ENCODE measurements around the gene DYNC1LI2. TPM values are rescaled to one million over a fixed set of nuclear protein-coding genes. Genes with fewer than 3 reads are reported as not detected.

Gene DYNC1LI2
- total RNA-seq, 8 experiments from 2014 or later: 71.9 to 174 (median 114) TPM

Other genes with a start within 250 kb of the DYNC1LI2 start
- gene TK2, start 201.5 kb downstream of the DYNC1LI2 start, total RNA-seq: 10 to 100 TPM in 5 of 8 experiments, 1 to 10 TPM in 3; 7.1 to 38.4 (median 18.8) TPM
- gene CKLF, start 199.0 kb downstream of the DYNC1LI2 start, total RNA-seq: 10 to 100 TPM; 33.8 to 69.7 (median 54.0) TPM
- 1 to 10 TPM; 1.1 to 4.8 (median 3.5) TPM for gene CMTM1, start 185.2 kb downstream of the DYNC1LI2 start, total RNA-seq
- gene CMTM2, start 172.1 kb downstream of the DYNC1LI2 start, total RNA-seq: 1 to 10 TPM in 1 of 8 experiments, under 1 TPM in 2, not detected in 5; 0.63 to 1.1 (median 0.90) TPM
- gene CMTM3, start 146.9 kb downstream of the DYNC1LI2 start, total RNA-seq: 10 to 100 TPM in 5 of 8 experiments, 1 to 10 TPM in 3; 5.7 to 42.6 (median 13.7) TPM
- 10 to 100 TPM in 6 of 8 experiments, 1 to 10 TPM in 2; 8.3 to 45.3 (median 12.3) TPM for gene CMTM4, start 54.9 kb downstream of the DYNC1LI2 start, total RNA-seq
- under 1 TPM in 2 of 8 experiments, not detected in 6; 0.05 to 0.09 TPM for gene TERB1, start 50.0 kb upstream of the DYNC1LI2 start, total RNA-seq
- 10 to 100 TPM; 46.1 to 82.6 (median 51.5) TPM for gene NAE1, start 79.4 kb upstream of the DYNC1LI2 start, total RNA-seq
- 1 to 10 TPM in 1 of 8 experiments, under 1 TPM in 3, not detected in 4; 0.20 to 2.6 (median 0.42) TPM for gene CA7, start 92.8 kb upstream of the DYNC1LI2 start, total RNA-seq
- gene PDP2, start 128.9 kb upstream of the DYNC1LI2 start, total RNA-seq: 10 to 100 TPM in 2 of 8 experiments, 1 to 10 TPM in 6; 4.3 to 19.0 (median 8.5) TPM
- gene CDH16, start 167.3 kb upstream of the DYNC1LI2 start, total RNA-seq: under 1 TPM in 4 of 8 experiments, not detected in 4; 0.04 to 0.24 (median 0.09) TPM
- 10 to 100 TPM in 1 of 8 experiments, 1 to 10 TPM in 4, under 1 TPM in 3; 0.60 to 33.2 (median 2.1) TPM for gene RRAD, start 173.9 kb upstream of the DYNC1LI2 start, total RNA-seq
- gene CIAO2B, start 182.8 kb upstream of the DYNC1LI2 start, total RNA-seq: 100 to 1,000 TPM in 7 of 8 experiments, 10 to 100 TPM in 1; 95.4 to 159 (median 112) TPM
- 10 to 100 TPM; 16.8 to 73.9 (median 32.2) TPM for gene CES2, start 183.9 kb upstream of the DYNC1LI2 start, total RNA-seq
- 1 to 10 TPM in 2 of 8 experiments, under 1 TPM in 6; 0.09 to 1.9 (median 0.53) TPM for gene CES3, start 209.7 kb upstream of the DYNC1LI2 start, total RNA-seq
- gene CES4A, start 237.0 kb upstream of the DYNC1LI2 start, total RNA-seq: 10 to 100 TPM in 3 of 8 experiments, 1 to 10 TPM in 4, under 1 TPM in 1; 0.96 to 27.4 (median 7.1) TPM

Data from motor neuron (in vitro differentiated cells).